Measurements from ENCODE around the gene PDSS2.

DNA sequence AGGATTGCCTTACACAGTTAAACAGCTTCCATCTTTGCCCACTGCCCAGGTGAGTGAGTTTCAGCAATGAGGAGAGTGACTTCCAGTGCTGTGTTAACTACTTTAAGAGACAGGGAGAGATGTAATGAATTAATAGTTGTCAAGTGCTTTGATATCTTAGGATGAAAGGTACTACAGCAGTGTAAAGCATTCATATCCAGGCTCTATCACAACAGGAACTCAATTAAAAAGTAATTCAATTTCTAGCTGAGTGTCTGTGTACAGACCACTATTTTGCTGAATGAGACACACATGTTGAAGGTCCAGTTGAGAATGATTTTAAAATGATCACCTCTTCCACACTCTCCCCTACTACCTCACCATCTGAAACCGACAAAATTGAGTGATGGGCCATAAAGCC, 273.3 kb downstream of the PDSS2 start:
- TF ChIP-seq, protein P1, sequence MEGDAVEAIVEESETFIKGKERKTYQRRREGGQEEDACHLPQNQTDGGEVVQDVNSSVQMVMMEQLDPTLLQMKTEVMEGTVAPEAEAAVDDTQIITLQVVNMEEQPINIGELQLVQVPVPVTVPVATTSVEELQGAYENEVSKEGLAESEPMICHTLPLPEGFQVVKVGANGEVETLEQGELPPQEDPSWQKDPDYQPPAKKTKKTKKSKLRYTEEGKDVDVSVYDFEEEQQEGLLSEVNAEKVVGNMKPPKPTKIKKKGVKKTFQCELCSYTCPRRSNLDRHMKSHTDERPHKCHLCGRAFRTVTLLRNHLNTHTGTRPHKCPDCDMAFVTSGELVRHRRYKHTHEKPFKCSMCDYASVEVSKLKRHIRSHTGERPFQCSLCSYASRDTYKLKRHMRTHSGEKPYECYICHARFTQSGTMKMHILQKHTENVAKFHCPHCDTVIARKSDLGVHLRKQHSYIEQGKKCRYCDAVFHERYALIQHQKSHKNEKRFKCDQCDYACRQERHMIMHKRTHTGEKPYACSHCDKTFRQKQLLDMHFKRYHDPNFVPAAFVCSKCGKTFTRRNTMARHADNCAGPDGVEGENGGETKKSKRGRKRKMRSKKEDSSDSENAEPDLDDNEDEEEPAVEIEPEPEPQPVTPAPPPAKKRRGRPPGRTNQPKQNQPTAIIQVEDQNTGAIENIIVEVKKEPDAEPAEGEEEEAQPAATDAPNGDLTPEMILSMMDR (IDR thresholded peaks at IDR 0.05): no peak
- TF ChIP-seq, protein P2, sequence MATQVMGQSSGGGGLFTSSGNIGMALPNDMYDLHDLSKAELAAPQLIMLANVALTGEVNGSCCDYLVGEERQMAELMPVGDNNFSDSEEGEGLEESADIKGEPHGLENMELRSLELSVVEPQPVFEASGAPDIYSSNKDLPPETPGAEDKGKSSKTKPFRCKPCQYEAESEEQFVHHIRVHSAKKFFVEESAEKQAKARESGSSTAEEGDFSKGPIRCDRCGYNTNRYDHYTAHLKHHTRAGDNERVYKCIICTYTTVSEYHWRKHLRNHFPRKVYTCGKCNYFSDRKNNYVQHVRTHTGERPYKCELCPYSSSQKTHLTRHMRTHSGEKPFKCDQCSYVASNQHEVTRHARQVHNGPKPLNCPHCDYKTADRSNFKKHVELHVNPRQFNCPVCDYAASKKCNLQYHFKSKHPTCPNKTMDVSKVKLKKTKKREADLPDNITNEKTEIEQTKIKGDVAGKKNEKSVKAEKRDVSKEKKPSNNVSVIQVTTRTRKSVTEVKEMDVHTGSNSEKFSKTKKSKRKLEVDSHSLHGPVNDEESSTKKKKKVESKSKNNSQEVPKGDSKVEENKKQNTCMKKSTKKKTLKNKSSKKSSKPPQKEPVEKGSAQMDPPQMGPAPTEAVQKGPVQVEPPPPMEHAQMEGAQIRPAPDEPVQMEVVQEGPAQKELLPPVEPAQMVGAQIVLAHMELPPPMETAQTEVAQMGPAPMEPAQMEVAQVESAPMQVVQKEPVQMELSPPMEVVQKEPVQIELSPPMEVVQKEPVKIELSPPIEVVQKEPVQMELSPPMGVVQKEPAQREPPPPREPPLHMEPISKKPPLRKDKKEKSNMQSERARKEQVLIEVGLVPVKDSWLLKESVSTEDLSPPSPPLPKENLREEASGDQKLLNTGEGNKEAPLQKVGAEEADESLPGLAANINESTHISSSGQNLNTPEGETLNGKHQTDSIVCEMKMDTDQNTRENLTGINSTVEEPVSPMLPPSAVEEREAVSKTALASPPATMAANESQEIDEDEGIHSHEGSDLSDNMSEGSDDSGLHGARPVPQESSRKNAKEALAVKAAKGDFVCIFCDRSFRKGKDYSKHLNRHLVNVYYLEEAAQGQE (IDR thresholded peaks at IDR 0.05; ENCODE audit: insufficient read depth in 1 of 2, low read depth in 2 of 2, low read length in 1 of 2): no peak

Measured in Panc1 (cell line).